GM21619 (cell line): Measurements from ENCODE around the gene ZNF556.
"Not testable (repeated sequence)": the region's sequence is repeated elsewhere in the genome, so short reads cannot be mapped to it uniquely, and the experiment has no call there.

Experiments
- ATAC-seq: cut with Tn5 transposase; IDR thresholded peaks from one replicate; pipeline ENCODE4 v1.9.1; 2021; ENCODE audit not compliant: unreplicated experiment

ZNF556 gene

GRCh38 chr19:2853015-2853606 lies 14.0 kb upstream of the ZNF556 start:
- no peak for ATAC-seq

GRCh38 chr19:2854849-2855248 lies 12.3 kb upstream of the ZNF556 start:
- no peak for ATAC-seq

- ATAC-seq: no peak
Measured at GRCh38 chr19:2856457-2857050, 10.6 kb upstream of the ZNF556 start.

GRCh38 chr19:2858864-2859263 lies 8.3 kb upstream of the ZNF556 start:
- ATAC-seq: no peak

- no peak for ATAC-seq
Measured at GRCh38 chr19:2863816-2864215, 3.3 kb upstream of the ZNF556 start.

GRCh38 chr19:2865334-2866100 lies 1.6 kb upstream of the ZNF556 start:
- ATAC-seq: no peak

- ATAC-seq: no peak
Measured at GRCh38 chr19:2866495-2867024, 575 bp upstream of the ZNF556 start.

GRCh38 chr19:2869618-2870017 lies 2.5 kb downstream of the ZNF556 start:
- no peak for ATAC-seq

- ATAC-seq: not testable (repeated sequence)
Measured at GRCh38 chr19:2872175-2872574, 5.0 kb downstream of the ZNF556 start.

- ATAC-seq: no peak
Measured at GRCh38 chr19:2877398-2878331, 10.5 kb downstream of the ZNF556 start.

GRCh38 chr19:2883686-2884439 lies 16.7 kb downstream of the ZNF556 start:
- no peak for ATAC-seq

- no peak for ATAC-seq
Measured at GRCh38 chr19:2885736-2886135, 18.6 kb downstream of the ZNF556 start.

GRCh38 chr19:2887391-2887914 lies 20.3 kb downstream of the ZNF556 start:
- ATAC-seq: no peak

GRCh38 chr19:2888731-2889224 lies 21.6 kb downstream of the ZNF556 start:
- ATAC-seq: no peak

GRCh38 chr19:2890531-2890930 lies 23.4 kb downstream of the ZNF556 start:
- not testable (repeated sequence) for ATAC-seq

- no peak for ATAC-seq
Measured at GRCh38 chr19:2896694-2897093, 29.6 kb downstream of the ZNF556 start.

- ATAC-seq: peak; percentile 94
Measured at GRCh38 chr19:2900296-2901252, 33.4 kb downstream of the ZNF556 start, which contains the start of gene ZNF57. Gene ZNF57, plus strand, starts transcription at chr19:2900928. Its CDS starts 118 bp downstream, at chr19:2901046.

- no peak for ATAC-seq
Measured at GRCh38 chr19:2902590-2903218, 35.6 kb downstream of the ZNF556 start.
